Stimulated activated CD4-positive, alpha-beta T cell treated with anti-CD3 and anti-CD28 coated beads, TNF-alpha, amount 100 ng/mL, for 1 hour (primary cell): ENCODE results near the gene CIDEB.

Source experiments
- DNase-seq, 3 donors: peaks; one replicate each; pipeline ENCODE4 v3.0.0-alpha.2; 2020; ENCODE audit warnings: low read depth in 3 of 3, low spot score in 1 of 3

Gene CIDEB

DNA sequence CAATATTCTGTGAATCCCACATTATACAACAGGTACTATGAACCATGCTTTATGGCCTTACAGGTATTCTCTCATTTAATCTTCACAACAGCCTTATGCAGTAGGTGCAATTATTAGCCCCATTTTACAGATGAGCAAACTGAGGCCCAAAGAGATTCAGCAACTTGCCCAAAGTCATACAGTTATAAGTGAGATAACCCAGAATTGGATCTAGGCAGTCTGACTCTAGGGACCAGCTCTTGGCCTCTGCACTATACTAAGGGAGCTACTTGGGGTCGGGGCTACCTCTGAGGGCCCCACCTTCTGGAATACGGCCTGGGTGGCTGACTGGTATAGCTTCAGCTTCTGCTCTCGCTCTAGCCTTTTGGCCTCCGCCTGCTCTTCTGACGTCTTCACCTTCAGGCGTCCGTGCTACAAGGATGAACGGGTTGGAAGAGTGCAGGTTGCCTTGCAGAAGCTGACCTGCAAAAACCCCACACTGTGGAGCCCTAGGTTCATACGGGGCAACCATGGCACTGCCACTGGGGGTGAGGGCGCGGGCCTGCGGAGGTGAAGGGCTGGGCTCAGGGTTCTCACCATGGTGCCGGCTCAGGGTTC lies 37.1 kb downstream of the CIDEB start:
- no peak for DNase-seq

GRCh38 chr14:24269910-24270536 lies 37.8 kb downstream of the CIDEB start:
- no peak for DNase-seq

DNA sequence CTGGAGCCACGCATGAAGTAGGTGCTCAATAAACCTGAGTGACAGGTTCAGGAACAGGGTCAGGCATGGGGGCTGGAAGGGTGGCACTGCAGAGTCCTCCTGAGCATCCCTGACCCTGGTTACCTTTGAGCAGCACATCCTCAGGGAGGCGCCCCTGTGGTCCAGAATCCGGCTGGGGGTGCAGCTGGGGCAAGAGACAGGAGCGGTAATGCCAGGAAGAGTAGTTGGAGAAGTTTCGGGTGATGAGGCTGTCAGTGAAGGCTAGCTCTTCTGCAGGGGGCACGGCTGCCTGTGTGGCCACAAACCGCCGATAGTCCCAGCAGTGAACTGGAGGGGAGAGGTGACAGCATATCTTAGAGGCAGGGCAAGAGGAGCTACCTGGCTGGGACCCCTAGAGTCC lies 38.4 kb downstream of the CIDEB start:
- DNase-seq, result no peak

GRCh38 chr14:24268225-24268624 lies 39.6 kb downstream of the CIDEB start:
- DNase-seq, result no peak

DNA sequence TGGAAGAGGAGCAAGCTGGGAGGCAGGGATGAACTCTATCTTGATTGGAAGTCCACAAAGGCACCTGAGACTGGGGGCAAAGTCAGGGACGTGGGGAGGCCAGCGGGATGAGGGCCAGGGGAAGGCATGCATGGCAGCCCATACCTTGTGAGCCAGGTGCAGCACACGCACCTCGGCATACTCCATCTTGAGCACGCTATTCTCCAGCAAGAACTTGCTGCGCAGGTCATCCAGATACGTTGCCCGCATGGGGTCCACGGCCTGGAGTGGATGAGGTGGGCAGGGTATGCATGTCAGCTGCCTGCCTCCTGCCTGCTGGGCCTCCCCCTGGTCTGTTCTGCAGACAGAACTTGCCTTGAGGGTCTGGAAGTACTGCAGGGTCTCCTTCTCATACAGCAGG lies 40.3 kb downstream of the CIDEB start:
- DNase-seq, result no peak

DNA sequence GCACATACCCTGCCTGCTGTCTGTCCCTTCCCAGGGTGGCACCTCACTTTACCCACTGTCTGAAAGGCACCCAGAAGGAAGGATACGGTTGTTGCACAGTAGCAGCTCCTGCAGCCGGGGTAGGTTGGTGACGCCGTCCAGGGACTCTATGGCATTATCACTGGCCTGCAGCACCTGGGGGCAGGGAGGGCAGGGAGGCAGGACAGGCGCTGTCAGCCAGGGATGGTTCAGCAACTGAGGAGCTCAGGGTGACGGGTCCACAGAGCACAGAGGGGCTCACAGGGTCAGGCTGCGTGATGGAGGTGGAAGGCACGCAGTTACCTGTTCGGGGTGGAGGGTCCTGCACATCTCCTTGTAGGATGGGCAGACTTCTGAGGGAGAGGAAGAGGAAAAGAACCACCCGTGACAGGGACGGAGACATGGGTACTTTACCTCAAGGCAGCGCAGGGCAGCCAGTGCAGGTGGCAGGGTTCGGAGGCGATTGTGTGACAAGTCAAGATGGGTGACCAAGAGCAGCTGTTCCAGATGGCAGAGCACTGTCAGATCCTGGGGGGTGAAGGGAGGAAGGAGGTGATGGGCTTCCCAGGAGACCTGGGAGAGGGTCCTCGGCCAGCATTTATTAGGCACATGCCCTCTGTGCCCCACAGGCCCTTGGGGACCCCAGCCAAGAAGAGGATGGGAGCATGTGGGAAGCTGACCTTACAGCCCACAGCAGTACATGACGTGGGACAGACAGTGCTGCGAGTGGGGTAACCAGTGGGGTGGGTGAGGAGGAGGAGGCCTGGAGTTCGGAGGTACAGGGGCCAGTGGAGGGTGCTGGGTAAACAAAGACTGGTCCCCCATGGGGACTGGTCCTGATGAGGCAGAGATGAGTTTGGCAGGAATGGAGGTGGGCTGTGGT lies 41.2 kb downstream of the CIDEB start:
- no peak for DNase-seq

- no peak for DNase-seq
Observed at GRCh38 chr14:24264298-24264697, 43.5 kb downstream of the CIDEB start.

- DNase-seq, result no peak
Observed at GRCh38 chr14:24263848-24264247, 43.9 kb downstream of the CIDEB start.

GRCh38 chr14:24262821-24263733 lies 44.7 kb downstream of the CIDEB start, which contains the start of gene TGM1:
Gene TGM1, minus strand, starts transcription at chr14:24263177. Its CDS starts 825 bp downstream, at chr14:24262352.
- no peak for DNase-seq

DNA sequence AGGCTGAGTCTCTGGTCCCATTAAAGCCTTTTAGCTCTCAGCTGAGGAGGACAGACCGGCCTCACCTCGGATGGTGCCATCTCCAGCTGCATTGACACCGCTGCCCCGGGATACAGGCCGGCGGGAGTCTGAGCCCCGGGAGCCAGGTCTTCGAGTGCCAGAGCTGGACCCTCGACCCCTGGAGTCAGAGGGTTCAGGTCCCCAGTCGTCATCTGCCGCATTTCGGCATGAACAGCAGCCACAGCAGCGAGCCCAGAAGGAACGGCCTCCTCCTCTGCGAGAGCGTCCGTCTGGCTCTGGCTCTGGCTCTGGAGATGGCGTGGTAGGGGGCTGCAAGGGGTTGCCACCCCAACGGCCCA lies 45.8 kb downstream of the CIDEB start:
- no peak for DNase-seq

- no peak for DNase-seq
Observed at GRCh38 chr14:24261256-24261968, 46.4 kb downstream of the CIDEB start.

GRCh38 chr14:24260780-24261157 lies 47.0 kb downstream of the CIDEB start:
- no peak for DNase-seq

DNA sequence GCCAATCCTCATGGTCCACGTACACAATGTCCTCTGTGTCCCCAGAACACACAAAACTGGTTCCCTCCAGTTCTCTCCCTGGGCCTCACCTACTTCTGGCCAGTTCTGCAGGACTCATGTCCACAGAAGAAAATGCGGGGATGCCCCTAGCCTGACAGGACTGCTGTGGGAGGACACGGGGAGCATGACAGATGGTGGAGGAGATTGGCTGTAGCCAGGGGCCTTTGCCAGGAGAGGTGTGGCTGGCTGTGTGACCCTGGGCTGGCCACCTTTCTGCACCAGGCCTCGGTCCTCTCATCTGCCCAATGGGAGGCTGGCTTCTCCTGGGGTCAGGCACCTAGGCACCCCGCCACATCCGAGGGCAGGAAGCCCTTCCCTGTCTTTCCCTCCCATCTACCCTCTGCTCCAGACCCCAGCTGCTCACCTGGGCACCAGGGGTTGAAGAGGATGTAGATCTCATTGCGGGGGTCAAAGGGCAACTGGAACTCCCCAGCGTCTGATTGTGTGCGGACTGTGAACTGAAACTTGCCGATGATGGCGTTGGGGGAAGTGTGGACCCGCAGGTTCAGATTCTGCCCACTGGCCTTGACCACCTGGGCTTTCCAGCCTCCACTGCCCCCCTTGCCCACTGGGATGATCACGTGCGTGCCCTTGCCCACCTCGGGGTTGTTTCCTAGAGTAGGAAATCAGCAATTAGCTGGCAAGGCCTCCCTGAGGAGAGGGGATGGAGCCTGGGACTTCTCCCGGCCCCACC lies 47.6 kb downstream of the CIDEB start:
- DNase-seq, result no peak

- DNase-seq, result no peak
Observed at GRCh38 chr14:24259282-24260025, 48.3 kb downstream of the CIDEB start.

GRCh38 chr14:24258548-24259265 lies 49.1 kb downstream of the CIDEB start:
- DNase-seq, result no peak

DNA sequence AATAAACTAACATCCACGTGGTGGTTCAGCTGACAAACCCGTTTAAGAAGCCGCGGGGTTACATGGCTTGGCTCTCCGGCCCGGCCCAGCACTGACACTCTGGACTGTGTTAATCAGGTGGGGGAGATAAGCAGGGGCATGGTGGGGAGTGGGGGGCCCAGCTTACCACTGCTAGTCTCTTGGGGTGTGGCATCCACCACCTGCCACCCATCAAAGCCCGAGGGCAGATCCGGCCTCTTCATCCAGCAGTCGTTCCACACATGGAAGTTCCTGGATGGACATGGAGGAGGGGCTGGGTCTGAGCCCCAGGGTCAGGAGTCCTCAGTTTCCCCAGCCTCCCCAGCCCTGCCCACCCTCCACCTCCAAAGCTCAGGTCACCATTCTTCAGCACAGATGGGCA lies 49.7 kb downstream of the CIDEB start:
- no peak for DNase-seq

- no peak for DNase-seq
Observed at GRCh38 chr14:24256960-24257359, 50.8 kb downstream of the CIDEB start.

DNA sequence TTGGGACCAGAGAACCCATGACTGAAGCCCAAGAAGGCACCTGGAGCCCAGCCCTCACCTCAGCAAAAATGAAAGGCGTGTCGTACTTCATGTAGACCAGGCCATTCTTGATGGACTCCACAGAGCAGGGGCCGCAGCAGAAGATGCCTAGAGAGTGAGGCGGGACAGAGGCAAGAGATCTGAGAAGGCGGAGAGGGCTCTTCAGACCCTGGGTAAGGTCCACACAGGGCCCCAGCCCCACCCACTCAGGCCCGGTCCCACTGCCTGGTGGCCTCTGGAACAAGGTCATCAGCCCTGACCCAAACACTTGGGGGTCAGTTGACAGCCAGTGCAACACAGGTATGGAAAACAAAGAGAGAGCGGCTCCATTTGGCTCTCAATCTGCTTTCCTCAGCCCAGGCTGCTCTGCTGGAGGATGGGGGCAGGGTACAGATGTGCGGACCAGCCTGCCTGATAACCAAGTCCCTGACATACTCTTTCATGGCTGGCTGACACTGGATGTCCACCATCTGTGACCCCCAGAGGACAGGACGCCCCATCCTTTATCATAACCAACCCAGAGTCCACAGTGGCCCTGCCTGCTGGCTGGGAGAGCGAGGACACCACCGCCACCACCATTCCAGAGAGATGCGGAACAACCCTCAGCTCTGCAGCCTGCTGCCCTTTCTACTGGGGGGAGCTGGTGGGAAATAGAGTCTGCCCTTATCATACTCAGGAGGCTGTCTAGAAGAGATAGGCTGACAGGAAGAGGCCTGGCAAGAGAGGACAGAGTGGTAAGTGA lies 51.7 kb downstream of the CIDEB start:
- DNase-seq, result no peak
